GM06990 (cell line): Measurements from ENCODE around the gene LGALS9.
"Not testable (repeated sequence)": the region's sequence is repeated elsewhere in the genome, so short reads cannot be mapped to it uniquely, and the experiment has no call there.

ENCODE experiments used
- DNase-seq: peaks from one replicate; pipeline ENCODE4 v3.0.0-alpha.2; 2011; ENCODE audit not compliant: insufficient read length; ENCODE audit errors: extremely low read depth
- H3K27me3 ChIP-seq: replicated peaks from 2 replicates; pipeline ENCODE4 v1.6.0; 2011; ENCODE audit warnings: low read length; ENCODE audit not compliant: control insufficient read depth, insufficient read depth
- H3K36me3 ChIP-seq: 2 replicates; pipeline ENCODE4 v1.5.1; 2011; ENCODE audit warnings: low read length; ENCODE audit not compliant: control insufficient read depth, insufficient read depth
- H3K4me3 ChIP-seq: replicated peaks from 2 replicates; pipeline ENCODE4 v1.5.1; 2011; ENCODE audit warnings: low read depth, mild to moderate bottlenecking, control low read depth, low read length
- CTCF ChIP-seq: IDR thresholded peaks from 2 replicates; pipeline ENCODE4 v1.5.1; 2011; ENCODE audit warnings: low read length, control low read depth, mild to moderate bottlenecking, inconsistent platforms; ENCODE audit not compliant: insufficient read depth, poor library complexity, severe bottlenecking

LGALS9 gene

DNA sequence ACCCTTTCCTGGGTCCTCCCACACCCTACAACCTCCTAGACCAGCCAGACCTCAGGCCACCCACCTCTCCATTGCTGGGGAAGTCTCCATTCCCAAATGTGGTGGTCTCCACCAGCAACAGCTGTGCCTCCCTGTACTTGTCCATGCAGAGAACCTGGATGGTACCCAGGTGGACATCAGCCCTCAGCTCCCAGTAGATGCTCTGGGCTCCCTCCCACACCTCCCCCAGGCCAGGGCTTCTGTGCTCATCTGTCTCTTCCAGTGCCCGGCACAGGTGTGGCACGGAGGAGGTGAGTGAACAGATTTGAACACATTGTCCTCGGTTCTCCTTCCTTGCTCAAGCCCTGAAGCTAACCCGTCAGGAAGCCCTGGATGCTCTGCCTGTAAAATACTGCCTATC lies 34.6 kb downstream of the LGALS9 start:
- TF ChIP-seq CTCF: no peak
- no peak for DNase-seq
- no peaks in the 10 kb centered on the region; the same call in 1 of the 2 replicates for H3K27me3 ChIP-seq

DNA sequence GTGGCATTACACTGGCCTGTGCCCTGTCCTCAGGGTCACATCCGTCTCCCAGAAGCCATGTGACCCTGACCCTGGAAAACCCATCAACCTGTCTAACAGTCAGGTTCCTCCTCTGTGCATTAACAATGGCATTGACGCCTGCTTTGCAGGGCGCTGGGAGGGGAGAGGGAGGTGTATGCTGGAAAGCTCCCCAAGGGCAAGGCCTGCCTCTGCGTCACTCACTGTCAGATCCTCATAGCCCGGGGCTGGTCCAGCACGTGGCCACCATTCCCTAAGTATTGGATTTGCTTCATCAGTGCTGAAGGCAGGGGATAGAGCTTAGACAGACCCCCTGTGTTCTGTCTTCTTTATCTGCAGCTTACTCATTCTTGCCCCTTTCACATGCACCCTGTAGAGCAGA lies 35.3 kb downstream of the LGALS9 start:
- H3K4me3 ChIP-seq, H3K36me3 ChIP-seq, H3K27me3 ChIP-seq, DNase-seq: not testable (repeated sequence)

More for the DNA sequence above, 34.6 kb downstream of the LGALS9 start:
- Histone ChIP-seq H3K4me3 (no peak overlapping the region), H3K36me3 (no peaks in the 10 kb centered on the region)

DNA sequence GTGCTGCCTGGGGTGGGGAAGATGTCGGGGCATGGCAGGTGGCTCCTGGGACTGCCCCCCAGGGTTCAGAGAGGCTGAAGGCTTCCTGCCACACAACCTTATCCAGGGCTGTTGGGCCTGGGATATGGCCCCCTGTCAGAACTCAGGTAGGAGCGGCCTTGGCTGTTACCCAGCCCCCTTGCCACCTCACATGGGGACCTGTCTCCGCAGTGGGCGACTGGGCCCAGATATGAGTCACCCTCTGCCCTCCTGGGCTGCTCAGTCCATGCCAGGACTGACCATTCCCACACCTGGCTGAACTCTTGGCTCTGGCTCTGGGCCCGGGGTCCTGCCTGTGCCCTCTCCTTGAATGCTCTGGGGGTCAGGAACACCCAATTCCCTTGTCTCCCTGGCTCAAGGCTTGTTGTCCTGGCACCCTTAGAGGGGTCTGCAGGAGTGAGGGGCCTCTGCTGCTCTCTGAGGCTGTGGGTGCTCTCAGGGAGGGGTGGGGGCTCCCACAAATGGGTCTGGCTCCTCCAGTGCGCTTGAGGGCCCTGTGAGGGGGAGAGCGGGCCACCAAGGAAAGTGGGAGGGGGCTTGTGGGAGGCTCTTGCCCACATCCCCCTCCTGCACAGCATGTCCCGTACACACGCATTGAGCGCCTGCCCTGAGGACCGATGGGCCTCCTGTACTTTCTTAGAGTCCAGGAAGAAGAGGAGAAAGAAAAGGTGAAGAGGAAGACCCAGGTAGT lies 36.0 kb downstream of the LGALS9 start:
- no peaks in the 10 kb centered on the region for H3K36me3 ChIP-seq
- no peak for DNase-seq
- H3K27me3 ChIP-seq: no peaks in the 10 kb centered on the region; the same call in 1 of the 2 replicates
- no peak for TF ChIP-seq CTCF
- H3K4me3 ChIP-seq: no peak overlapping the region

DNA sequence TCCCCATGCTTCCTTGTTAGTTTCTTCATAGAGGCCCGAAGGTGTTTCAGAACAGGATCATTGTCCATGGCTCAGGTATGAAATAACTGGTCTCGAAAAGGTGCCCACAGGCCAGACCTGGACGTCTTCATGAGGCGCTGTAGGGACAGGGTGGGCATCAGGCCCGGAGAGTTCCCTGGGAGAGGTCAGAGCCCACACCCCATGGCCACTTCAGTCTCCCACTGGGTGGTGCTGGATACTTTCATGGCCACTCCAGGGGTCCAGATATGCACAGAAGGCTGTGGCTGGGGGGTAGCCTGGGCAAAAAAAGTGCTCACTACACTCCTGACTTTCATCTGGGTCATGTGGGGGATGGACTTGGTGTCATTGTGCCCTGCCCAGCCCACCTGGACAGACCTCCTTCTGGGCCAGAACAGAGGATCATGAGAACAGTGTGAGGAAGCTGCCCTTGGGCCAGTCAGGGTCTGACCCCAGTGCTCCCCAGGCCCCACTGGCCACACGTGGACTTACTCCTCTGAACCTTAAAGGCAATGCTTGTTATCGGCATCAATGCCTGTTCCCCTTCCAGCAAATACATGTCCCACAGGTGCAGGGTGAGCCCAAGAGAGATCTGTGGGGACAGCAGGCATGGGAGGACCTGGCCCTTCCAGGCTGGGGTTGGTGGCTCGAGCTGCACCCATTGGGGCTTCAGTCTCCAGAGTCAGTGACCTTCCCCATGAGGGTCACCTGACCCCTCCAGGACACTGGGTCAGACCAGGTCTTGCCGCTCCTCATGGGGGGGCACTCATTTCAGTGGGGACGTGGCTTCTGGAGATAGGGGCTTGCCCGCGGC lies 36.9 kb downstream of the LGALS9 start:
- Histone ChIP-seq H3K36me3 (no peaks in the 10 kb centered on the region), H3K27me3 (no peaks in the 10 kb centered on the region; the same call in 1 of the 2 replicates), H3K4me3 (no peak overlapping the region)
- DNase-seq: no peak
- TF ChIP-seq CTCF: no peak

GRCh38 chr17:27668488-27668823 lies 37.5 kb downstream of the LGALS9 start:
- no peak for DNase-seq
- Histone ChIP-seq H3K27me3 (no peaks in the 10 kb centered on the region; the same call in 1 of the 2 replicates), H3K4me3 (no peak overlapping the region), H3K36me3 (no peaks in the 10 kb centered on the region)
- no peak for TF ChIP-seq CTCF

GRCh38 chr17:27669136-27669535 lies 38.1 kb downstream of the LGALS9 start:
- no peak for DNase-seq
- no peaks in the 10 kb centered on the region for H3K36me3 ChIP-seq
- TF ChIP-seq CTCF: no peak
- no peak overlapping the region for H3K4me3 ChIP-seq
- no peaks in the 10 kb centered on the region; the same call in 1 of the 2 replicates for H3K27me3 ChIP-seq
